IPS DF 19.7 (cell line): ENCODE results near the gene PLEKHA5.
"Not testable (repeated sequence)": the region's sequence is repeated elsewhere in the genome, so short reads cannot be mapped to it uniquely, and the experiment has no call there.

ENCODE experiments used
- DNase-seq: peaks from one replicate; pipeline ENCODE4 v3.0.0-alpha.2; 2013; ENCODE audit warnings: low read depth, low spot score

PLEKHA5 gene

DNA sequence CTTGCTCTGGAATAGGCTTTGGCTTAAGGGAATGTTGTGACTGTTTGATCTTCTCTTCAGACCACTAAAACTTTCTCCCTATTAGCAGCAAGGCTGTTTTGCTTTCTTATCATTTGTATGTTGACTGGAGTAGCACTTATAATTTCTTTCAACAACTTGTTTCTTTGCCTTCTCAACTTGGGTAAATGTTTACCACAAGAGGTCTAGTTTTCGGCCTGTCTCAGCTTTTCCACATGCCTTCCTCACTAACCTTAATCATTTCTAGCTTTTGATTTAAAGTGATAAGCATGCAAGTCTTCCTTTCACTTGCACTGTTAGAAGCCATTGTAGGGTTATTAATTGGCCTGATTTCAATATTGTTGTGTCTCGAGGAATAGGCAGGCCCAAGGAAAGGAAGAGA is 183.1 kb downstream of the PLEKHA5 start:
- DNase-seq = no peak

DNA sequence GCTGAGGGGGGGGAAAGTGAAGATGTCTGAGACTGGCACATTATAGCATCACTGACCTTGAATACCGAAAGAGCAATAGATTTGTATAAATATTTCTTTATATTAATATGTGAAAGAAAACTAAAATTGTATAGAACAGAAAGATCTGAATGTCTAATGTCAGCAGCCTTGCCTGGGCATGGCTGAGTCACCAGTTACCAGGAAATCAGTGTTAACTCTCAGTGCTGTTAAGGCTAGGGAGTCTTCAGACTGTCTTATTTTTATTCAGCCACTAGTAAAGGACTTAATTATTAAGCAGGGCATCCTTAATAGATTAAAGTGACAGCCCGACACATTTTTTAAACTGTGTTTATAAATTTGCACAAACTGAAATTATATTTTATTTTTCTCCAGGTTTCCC is 186.9 kb downstream of the PLEKHA5 start:
- DNase-seq = no peak

DNA sequence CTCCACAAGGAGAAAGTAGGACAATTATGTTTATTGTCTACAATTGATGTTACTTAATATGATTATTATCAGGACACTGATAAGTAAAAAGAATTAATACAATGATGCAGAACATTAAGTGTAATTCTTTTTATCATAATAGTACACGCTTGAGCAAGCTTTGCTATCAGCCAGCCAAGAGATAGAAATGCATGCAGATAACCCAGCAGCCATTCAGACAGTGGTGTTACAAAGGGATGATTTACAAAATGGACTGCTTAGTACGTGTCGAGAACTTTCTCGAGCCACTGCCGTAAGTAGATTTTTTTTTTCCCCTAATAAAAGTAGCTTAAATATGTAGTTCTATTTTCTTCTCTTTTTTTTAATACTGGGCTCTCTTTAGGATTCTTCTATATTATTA is 192.8 kb downstream of the PLEKHA5 start:
- DNase-seq = no peak

DNA sequence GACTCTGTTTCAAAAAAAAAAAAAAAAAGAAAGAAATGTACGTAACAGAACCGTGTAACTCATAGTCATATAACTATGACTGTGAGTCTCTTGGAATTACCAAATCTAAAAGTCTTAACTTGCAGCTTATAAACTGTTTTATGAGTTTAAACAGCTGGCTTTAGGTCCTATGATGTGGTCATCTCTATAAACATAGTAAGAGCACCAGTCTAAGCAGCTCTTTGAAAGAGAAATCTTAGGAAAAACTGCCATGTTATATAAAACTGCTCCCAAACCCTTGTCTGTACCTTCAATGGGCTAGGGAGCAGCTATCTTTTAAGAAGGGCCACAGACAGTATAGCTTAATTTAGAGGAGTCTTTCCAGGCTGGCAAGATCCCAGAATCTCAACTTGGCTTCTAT is 194.3 kb downstream of the PLEKHA5 start:
- DNase-seq = no peak

DNA sequence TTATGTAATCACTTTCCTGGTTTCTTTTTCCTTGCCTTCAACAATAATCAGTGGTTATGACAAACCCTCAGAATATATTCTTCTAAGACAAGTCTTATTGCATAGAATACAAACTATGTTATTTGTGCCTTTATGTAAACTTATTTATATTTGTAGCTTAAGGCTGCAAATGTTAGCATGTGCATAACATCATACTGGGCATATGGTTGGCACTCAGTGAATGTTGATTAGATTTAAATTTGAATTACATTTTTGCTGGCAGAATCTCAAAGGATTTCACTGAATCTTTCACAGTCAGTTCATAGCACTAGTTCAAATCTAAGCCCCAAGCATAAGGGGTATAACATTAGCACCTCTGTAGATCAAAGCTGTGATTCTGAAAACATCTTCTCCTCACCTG is 196.6 kb downstream of the PLEKHA5 start:
- no peak for DNase-seq

DNA sequence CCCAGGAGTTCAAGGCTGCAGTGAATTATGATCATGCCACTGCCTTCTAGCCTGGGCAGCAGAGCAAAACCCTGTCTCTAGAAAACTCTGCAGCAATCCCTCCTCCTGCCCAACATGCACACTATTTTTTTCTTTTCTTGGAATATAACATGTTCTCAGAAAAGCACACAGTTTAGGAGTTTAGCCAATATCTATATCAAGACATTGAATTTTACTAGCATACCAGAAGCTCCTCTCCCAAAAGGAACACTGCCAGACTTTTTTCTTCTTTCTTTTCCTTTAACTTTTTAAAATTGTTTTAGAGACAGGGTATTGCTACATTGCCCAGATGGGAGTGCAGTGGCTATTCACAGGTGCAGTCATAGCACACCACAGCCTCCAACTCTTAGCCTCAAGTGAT is 202.7 kb downstream of the PLEKHA5 start:
- DNase-seq = no peak

DNA sequence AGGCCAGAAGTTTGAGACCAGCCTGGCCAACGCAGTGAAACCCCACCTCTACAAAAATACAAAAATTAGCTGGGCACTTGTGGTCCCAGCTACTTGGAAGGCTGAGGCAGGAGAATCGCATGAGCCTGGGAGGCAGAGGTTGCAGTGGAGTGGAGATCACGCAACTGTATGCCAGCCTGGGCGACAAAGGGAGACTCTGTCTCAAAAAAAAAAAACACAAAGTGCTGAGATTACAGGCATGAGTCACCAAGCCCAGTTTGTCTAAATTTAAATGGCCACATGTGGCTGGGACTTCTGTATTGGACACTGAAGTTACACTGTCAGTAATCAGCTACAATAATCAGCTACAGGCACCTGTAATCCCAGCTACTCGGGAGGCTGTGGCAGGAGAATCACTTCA is 208.9 kb downstream of the PLEKHA5 start:
- DNase-seq = no peak

DNA sequence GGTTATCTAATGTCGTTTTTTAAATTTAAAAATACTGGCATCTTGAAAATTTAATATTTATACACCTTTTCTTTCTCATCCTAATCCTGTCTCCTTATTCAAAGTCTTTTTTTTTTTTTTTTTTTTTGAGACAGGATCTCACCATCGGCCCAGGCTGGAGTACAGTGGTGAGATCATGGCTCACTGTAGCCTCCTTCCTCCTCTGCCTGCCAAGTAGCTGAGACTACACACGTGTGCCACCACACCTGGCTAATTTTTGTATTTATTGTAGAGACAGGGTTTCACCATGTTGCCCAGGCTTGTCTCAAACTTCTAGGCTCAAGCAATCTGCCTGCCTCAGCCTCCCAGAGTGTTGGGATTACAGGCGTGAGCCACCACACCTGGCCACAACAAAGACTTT is 221.3 kb downstream of the PLEKHA5 start:
- DNase-seq = not testable (repeated sequence)

DNA sequence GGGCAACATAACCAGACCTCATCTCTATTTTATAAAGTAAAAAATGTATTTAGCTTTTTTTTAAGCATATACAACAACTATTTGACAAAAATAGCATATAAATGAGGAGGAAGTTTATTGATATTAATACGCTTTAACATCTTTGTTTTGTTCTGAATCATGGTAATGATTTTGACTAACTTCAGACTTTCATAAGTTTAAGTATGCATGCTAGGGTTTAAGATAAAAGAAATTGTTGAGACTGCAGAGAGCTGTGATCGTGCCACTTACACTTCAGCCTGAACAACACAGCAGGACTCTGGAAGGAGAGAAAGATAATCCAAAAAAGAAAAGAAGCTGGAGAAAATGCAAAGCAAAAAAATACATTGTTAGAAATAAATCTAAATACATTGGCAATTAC is 221.8 kb downstream of the PLEKHA5 start:
- no peak for DNase-seq

DNA sequence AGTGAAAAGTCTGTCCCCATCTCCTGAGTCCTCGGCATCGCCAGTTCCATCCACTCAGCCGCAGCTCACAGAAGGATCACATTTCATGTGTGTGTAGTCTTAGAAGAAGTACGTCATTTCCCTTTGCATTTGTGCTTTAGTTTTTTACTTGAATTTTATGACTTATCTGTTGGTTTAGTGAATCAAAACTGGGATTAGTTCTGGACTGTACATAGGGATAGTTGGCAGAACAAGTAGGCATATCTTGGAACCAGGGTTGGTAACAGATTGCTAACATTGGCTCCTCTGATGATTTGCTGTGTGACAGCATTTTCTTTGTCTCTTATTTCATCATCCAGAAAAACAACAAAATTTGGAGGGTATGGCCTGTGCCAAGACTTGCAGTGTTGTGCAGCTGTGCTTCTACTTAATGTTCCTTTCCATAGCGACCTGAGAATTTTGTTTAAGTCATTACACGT is 240.2 kb downstream of the PLEKHA5 start:
- no peak for DNase-seq

DNA sequence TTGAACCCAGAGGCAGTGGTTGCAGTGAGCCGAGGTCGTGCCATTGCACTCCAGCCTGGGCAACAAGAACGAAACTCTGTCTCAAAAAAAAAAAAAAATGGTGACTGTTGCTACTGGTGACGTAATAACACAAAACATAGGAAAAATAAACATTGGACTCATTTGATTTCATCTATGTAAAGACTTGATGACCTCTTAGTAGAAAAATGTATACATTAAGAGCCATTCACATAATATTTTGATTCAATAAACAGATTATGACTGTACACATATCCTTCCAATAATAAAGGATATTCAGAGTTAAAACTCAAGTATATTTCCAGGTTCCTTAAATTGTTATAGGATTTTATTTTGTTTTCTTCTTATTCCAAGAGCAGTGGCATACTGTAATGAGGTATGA is 244.1 kb downstream of the PLEKHA5 start:
- DNase-seq = no peak

DNA sequence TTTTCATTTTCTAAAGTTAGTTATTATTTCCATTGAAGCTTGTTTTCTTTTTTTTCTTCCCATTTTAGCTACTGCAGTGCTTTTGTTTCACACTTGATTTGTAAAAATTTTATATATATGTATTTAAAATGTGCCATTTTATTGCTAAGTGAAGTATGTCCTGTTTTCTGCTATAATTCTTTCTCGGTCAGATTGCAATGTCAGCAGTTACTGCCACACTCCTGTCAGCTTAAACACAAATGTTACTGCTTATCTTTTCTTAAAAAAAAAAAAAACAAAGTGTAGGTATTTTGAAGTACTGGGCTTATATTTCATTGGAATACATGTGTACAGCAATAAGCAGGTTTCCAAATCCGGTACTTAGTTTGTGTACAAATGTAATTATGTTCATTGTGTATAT is 246.4 kb downstream of the PLEKHA5 start:
- DNase-seq = no peak

DNA sequence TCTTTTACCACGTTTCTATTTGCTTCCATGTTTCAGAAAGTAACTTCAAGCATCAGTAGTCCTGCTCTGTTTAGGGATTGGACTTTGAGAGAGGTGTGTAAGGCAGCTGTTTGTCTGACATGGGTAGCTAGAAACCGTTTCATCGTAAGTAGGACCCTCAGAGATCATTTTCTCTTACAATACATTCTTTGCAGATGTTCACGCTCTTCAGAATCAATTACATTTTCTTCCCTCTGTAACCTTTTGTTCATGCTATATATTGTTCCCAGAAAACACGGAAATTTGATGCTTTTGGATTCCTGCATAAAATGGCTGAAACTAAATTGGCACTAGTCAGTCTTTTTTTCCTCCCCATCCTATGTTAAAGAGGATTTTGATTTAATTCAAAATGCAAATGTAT is 247.2 kb downstream of the PLEKHA5 start:
- no peak for DNase-seq

DNA sequence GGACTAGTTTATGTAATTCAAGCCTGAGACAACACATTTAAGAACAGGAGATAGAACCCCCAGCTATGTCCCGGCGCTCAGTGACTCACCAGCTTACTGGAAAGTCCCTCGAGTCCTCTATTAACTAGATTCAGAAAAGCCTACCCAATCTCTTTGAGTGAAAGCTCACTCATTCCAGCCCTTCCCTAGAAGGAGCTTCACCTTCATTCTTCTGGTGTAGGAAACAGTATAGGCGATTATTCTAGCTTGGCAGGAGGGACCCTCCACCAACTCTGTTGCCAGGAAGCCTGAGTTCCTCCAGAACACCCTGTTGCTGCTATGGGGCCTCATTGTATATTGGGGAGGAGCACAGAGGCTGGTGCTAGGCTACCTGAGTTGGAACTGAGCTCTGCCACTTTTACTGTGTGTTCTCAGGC is 252.6 kb downstream of the PLEKHA5 start:
- no peak for DNase-seq

DNA sequence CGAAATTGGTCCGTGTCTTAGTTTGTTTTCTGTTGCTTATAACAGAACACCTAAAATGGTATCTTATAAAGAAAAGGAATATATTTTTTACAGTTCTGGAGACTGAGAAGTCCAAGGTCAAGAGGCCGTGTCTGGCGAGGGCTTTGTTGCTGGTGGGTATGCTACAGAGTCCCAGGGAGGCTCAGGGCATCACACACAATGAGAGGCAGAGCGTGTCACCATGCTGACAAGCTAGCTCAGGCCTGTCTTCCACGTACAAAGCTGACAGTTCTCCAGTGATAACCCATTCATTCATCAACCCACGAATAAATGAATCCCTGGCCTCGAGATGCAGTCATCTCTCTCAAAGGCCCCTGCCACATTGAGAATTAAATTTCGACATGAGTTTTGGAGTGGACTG is 253.0 kb downstream of the PLEKHA5 start:
- no peak for DNase-seq

DNA sequence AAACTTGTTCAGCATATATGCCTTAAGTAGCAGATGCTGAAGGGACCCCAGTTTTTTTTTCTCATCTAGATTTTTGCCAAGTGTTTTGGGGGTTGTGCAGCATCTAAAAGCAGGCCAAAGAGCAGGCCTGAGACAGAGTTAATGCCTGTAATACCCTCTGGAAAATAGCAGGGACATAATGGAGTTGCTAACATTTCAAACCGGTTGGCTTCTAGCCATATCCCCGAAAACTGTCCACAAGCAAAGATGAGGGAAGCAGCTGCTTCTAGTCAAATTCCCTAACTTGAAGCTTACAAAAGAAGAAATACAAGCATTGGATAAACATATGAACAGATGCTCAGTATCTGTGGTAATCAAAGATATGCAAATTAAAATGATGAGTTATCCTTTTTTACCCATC is 257.6 kb downstream of the PLEKHA5 start:
- no peak for DNase-seq

DNA sequence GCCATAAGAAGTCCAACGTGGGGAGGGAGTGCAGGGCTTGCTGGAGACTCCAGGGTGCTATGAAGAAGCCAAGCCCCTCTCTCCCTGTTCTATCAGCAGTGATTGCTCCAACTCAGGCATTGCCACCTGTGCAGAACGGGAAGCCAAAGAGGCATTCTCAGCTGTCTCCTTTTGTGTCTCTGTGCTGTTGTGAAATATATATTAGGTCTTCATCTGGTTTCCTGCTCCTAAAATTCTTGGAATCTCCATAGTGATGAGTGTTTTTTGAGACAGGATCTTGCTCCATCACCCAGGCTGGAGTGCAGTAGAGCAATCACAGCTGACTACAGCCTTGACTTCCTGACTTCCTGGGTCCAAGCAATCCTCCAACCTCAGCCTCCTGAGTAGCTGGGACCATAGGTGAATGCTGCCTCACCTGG is 258.6 kb downstream of the PLEKHA5 start:
- DNase-seq = no peak

DNA sequence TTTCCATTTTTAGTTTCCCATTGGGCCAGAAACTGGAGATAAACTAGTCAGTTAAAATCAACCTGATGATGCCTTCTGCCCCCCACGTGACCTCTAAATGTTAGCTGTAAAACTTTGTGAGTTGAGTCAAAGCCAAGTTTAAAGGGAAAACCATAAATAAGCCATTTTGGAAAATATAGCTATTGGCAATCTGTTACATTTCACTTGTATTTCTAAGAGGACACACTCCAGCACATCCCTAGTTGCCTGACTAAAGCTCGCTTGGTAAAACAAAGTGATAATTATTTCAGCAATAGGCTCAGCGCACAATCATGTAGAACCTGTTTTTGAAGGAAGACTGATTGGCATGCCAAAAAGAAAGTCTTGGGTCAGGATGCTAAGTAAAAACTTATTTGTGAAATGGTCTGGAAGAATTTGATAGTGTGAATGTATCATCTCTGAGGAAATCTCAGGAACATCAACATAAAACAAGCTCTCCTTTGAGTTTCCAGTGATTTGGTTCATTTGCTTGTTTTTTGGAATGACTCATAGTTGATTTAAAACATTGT is 260.6 kb downstream of the PLEKHA5 start:
- DNase-seq = no peak

DNA sequence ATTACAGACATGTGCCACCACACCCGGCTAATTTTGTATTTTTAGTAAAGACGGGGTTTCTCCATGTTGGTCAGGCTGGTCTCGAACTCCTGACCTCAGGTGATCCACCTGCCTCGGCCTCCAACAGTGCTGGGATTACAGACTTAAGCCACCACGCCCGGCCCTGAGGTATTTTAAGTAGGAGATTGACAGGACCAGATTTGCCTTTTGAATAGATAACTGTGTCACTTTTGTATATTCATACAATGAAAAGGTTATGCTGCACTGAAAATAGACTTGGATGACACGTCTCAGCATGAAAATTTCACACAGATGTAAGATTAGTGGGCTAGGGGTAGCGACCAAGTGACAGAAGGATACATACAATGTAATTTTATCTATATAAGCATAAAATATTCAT is 263.1 kb downstream of the PLEKHA5 start:
- not testable (repeated sequence) for DNase-seq

DNA sequence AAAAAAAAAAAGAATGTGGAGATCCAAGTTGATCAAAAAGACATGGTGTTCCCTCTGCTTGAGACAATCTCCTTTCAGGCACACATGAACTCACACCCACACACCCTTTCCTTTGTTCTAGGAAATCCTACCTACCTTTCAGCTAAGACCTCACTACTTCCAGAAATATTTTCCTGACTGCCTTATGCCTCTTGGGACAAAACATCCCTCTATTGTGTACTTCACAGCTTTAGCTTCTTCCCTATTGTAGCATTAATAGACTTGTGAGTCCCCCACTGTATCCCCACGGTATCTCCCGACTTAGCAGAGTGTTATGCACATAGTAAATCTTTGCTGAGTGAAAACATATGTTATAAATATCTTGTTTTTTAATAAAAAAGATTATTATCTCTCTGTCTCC is 264.9 kb downstream of the PLEKHA5 start:
- DNase-seq = no peak

DNA sequence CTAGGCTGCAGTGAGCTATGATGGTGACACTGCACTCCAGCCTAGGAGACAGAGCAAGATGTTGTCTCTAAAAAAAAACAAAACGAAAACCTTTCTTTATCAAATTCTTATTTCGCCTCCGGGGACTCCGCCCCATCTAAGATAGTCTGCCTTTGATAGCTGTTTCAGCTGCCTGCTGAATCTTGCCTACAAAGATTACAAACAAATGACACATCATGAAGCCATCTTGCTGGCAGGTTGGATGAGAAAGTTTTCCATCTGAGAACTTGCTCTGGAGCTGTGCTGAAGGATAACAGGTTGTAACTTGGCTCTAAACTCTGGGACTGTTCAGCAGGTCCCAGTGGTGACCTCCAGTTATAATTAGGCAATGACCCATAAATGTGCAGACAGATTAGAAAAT is 268.0 kb downstream of the PLEKHA5 start:
- no peak for DNase-seq

DNA sequence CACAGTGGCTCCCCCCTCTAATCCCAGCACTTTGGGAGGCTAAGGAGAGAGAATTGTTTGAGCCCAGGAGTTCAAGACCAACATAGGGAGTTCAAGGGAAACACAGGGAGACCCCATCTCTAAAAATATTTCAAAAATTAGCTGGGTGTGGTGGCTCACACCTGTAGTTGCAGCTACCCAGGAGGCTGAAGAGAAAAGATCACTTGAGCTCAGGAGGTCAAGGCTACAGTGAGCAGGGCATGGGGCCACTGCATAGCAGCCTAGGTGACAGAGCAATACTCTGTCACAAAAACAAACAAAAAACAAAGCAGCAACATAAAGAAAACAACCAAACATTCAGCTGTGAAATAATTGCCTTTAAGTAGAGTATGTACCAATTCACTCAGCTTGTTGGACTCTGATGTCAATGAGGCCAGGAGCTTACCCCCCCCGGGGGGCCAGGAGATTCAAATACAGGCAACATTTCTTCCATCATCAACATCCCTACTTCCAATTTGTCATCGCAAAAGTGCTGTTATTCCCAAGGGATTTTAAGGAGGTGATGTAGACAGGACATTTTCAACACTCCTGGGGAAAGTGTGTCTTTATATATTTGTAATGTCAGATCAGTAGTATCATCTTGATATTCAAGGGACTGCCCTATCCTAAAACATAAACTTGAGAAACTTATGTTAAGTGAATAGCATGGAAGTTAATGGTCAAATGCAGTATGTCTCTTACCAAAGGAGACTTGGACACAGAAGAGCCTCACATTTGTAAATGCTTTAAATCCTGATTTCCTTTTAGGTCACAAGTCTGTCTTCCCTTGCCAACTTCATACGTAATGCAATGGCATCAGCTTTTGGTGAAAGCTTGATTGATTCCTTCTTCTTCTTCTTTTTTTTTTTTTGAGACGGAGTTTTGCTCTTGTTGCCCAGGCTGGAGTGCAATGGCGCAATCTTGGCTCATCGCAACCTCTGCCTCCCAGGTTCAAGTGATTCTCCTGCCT is 269.1 kb downstream of the PLEKHA5 start:
- DNase-seq = no peak

DNA sequence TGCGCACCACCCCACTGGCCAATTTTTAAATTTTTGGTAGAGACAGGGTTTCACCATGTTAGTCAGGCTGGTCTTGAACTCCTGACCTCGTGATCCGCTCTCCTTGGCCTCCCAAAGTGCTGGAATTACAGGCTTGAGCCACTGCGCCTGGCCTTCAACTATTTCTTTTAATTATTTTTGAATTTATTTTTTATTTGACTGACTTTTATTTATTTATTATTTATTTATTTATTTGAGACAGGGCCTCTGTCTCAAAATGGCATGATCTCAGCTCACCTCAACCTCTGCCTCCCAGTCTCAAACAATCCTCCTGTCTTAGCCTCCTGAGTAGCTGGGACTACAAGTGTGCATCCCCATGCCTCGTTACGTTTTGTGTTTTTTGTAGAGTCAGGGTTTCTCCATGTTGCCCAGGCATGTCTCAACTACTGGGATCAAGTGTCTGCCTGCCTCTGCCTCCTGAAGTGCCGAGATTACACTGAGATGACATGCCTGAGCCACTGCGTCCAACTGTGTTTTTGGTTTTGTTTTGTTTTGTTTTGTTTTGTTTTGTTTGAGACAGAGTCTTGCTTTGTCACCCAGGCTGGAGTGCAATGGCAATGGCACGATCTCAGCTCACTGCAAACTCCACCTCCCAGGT is 271.2 kb downstream of the PLEKHA5 start:
- not testable (repeated sequence) for DNase-seq
